ENCODE data around the gene TRAF1. TPM values are rescaled to one million over a fixed set of nuclear protein-coding genes. Genes with fewer than 3 reads are reported as not detected.
A peak's percentile ranks its signal among the peaks of the same experiment; 100 is the strongest.

The TRAF1 gene
- total and polyA plus RNA-seq, 10 of the 15 experiments (the other 5 are each of a cell fraction or from before 2014, with no cell fraction given) = 13.8 to 163 (median 128) TPM

DNA sequence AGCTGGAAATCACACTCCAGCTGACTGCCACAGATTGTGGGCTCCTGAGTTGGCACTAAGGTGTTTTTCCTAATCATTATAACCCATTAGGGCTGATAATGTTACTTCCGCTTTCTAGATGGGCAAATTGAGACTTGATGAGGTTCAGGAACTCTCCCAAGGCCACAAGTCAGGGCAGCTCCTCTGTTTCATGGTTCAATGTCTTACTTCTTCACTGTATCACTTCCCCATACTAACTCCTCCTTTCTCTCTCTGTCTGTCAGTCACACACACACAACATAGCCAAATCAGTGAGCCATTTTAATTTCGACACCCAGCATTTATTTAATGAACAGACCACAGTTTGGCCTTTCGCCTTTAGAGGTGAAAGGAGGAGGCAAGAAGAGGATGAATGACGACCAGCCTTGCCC lies 17.8 kb upstream of the TRAF1 start (continued):
- TF ChIP-seq, protein P1, sequence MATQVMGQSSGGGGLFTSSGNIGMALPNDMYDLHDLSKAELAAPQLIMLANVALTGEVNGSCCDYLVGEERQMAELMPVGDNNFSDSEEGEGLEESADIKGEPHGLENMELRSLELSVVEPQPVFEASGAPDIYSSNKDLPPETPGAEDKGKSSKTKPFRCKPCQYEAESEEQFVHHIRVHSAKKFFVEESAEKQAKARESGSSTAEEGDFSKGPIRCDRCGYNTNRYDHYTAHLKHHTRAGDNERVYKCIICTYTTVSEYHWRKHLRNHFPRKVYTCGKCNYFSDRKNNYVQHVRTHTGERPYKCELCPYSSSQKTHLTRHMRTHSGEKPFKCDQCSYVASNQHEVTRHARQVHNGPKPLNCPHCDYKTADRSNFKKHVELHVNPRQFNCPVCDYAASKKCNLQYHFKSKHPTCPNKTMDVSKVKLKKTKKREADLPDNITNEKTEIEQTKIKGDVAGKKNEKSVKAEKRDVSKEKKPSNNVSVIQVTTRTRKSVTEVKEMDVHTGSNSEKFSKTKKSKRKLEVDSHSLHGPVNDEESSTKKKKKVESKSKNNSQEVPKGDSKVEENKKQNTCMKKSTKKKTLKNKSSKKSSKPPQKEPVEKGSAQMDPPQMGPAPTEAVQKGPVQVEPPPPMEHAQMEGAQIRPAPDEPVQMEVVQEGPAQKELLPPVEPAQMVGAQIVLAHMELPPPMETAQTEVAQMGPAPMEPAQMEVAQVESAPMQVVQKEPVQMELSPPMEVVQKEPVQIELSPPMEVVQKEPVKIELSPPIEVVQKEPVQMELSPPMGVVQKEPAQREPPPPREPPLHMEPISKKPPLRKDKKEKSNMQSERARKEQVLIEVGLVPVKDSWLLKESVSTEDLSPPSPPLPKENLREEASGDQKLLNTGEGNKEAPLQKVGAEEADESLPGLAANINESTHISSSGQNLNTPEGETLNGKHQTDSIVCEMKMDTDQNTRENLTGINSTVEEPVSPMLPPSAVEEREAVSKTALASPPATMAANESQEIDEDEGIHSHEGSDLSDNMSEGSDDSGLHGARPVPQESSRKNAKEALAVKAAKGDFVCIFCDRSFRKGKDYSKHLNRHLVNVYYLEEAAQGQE (IDR thresholded peaks at IDR 0.05; ENCODE audit: low read depth, low read length) = no peak
- TF ChIP-seq NBN (IDR thresholded peaks at IDR 0.05) (peak; percentile 93), WRNIP1 (IDR thresholded peaks at IDR 0.05; ENCODE audit: borderline replicate concordance, low read depth, low read length) (no peak), FOXM1 (IDR thresholded peaks at IDR 0.05; ENCODE audit: low read depth, low read length) (no peak), IRF4 (IDR thresholded peaks at IDR 0.05; ENCODE audit: low read depth, low read length) (peak; percentile 80), KDM1A (IDR thresholded peaks at IDR 0.05; ENCODE audit: borderline replicate concordance) (no peak), SIX5 (IDR thresholded peaks at IDR 0.05; ENCODE audit: low read depth, low read length, severe bottlenecking) (no peak), POU2F2 (IDR thresholded peaks at IDR 0.05; ENCODE audit: borderline replicate concordance, low read depth, low read length) (0 out of 3 replicates have a peak, but pooled peaks have one; percentile 29), MEF2A (IDR thresholded peaks at IDR 0.05; ENCODE audit: insufficient read depth, low read depth, low read length) (no peak), RUNX3 (IDR thresholded peaks at IDR 0.05; ENCODE audit: low read length) (peak; percentile 71), RBBP5 (conservative IDR thresholded peaks at IDR 0.05) (no peak), NFXL1 (IDR thresholded peaks at IDR 0.05; ENCODE audit: borderline replicate concordance) (no peak), DPF2 (IDR thresholded peaks at IDR 0.05) (peak; percentile 93; the same call in 1 of the 2 replicates), ESRRA (IDR thresholded peaks at IDR 0.05; ENCODE audit: low read length) (no peak), BHLHE40 (IDR thresholded peaks at IDR 0.05; ENCODE audit: borderline replicate concordance in 1 of 2, low read depth in 2 of 2, low read length in 1 of 2) (peak; percentile 18 to 38; a peak in 1 of 4 replicates), NFIC (IDR thresholded peaks at IDR 0.05; ENCODE audit: low read depth, low read length) (peak; percentile 52), ZNF24 (IDR thresholded peaks at IDR 0.05) (no peak), EGR1 (IDR thresholded peaks at IDR 0.05; ENCODE audit: borderline replicate concordance in 1 of 2, low read depth in 2 of 2, low read length in 2 of 2) (no peak), YY1 (IDR thresholded peaks at IDR 0.05; ENCODE audit: low read depth, low read length) (peak; percentile 87), NFYA (IDR thresholded peaks at IDR 0.05; ENCODE audit: borderline replicate concordance, low read depth, low read length) (no peak)
- TF ChIP-seq, protein P2, sequence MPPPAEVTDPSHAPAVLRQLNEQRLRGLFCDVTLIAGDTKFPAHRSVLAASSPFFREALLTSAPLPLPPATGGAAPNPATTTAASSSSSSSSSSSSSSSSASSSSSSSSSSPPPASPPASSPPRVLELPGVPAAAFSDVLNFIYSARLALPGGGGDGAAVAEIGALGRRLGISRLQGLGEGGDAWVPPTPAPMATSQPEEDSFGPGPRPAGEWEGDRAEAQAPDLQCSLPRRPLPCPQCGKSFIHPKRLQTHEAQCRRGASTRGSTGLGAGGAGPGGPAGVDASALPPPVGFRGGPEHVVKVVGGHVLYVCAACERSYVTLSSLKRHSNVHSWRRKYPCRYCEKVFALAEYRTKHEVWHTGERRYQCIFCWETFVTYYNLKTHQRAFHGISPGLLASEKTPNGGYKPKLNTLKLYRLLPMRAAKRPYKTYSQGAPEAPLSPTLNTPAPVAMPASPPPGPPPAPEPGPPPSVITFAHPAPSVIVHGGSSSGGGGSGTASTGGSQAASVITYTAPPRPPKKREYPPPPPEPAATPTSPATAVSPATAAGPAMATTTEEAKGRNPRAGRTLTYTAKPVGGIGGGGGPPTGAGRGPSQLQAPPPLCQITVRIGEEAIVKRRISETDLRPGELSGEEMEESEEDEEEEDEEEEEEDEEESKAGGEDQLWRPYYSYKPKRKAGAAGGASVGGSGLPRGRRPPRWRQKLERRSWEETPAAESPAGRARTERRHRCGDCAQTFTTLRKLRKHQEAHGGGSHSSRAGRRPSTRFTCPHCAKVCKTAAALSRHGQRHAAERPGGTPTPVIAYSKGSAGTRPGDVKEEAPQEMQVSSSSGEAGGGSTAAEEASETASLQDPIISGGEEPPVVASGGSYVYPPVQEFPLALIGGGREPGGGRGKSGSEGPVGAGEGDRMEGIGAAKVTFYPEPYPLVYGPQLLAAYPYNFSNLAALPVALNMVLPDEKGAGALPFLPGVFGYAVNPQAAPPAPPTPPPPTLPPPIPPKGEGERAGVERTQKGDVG (CRISPR knock-in tag; IDR thresholded peaks at IDR 0.05) = no peak
- TF ChIP-seq, protein P3, sequence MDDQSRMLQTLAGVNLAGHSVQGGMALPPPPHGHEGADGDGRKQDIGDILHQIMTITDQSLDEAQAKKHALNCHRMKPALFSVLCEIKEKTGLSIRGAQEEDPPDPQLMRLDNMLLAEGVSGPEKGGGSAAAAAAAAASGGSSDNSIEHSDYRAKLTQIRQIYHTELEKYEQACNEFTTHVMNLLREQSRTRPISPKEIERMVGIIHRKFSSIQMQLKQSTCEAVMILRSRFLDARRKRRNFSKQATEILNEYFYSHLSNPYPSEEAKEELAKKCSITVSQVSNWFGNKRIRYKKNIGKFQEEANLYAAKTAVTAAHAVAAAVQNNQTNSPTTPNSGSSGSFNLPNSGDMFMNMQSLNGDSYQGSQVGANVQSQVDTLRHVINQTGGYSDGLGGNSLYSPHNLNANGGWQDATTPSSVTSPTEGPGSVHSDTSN (IDR thresholded peaks at IDR 0.05; ENCODE audit: insufficient replicate concordance, low read depth, low read length) = peak; percentile 91
- TF ChIP-seq, protein P4, sequence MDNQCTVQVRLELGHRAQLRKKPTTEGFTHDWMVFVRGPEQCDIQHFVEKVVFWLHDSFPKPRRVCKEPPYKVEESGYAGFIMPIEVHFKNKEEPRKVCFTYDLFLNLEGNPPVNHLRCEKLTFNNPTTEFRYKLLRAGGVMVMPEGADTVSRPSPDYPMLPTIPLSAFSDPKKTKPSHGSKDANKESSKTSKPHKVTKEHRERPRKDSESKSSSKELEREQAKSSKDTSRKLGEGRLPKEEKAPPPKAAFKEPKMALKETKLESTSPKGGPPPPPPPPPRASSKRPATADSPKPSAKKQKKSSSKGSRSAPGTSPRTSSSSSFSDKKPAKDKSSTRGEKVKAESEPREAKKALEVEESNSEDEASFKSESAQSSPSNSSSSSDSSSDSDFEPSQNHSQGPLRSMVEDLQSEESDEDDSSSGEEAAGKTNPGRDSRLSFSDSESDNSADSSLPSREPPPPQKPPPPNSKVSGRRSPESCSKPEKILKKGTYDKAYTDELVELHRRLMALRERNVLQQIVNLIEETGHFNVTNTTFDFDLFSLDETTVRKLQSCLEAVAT (IDR thresholded peaks at IDR 0.05) = peak; percentile 80; the same call in 1 of the 2 replicates
